Caco-2 (cell line): ENCODE measurements around the gene GPRC5D. TPM values are rescaled to one million over a fixed set of nuclear protein-coding genes. Genes with fewer than 3 reads are reported as not detected.

Source experiments
- BruUV-seq: library from RNA; stranded (reverse); fragments of 400-500 nt; replicated peaks from 2 replicates; lab custom pipeline; 2021; lab: Mats Ljungman, UMichigan
- CTCF ChIA-PET: fragments of 300-600 bp; sonication (Branson Sonifier 250); formaldehyde crosslinking; loops from one replicate; lab custom pipeline; 2022; ENCODE audit warnings: antibody characterized with exemption; lab: Charles Lee
- POLR2A ChIA-PET: fragments of 300-600 bp; sonication (Branson Sonifier 250); formaldehyde crosslinking; loops from one replicate; lab custom pipeline; 2022; ENCODE audit warnings: antibody characterized with exemption; lab: Charles Lee
- DNase-seq, 2 experiments: peaks; one replicate each; pipeline versions ENCODE4 v3.0.0 to v3.0.0-alpha.2; 2020 to 2022
- H3K27me3 ChIP-seq: replicated peaks from 2 replicates; pipeline ENCODE4 v1.6.0; 2011; ENCODE audit warnings: low read length; ENCODE audit not compliant: control insufficient read depth, insufficient read depth
- H3K36me3 ChIP-seq: 2 replicates; pipeline ENCODE4 v1.5.1; 2011; ENCODE audit warnings: low read length; ENCODE audit not compliant: control insufficient read depth, insufficient read depth
- H3K4me1 ChIP-seq: fragments of 250-450 bp; sonication (Bioruptor Pico); 2 replicates; pipeline ENCODE4 v1.5.1; 2020; ENCODE audit warnings: mild to moderate bottlenecking
- H3K4me3 ChIP-seq: 2 replicates; pipeline ENCODE4 v1.5.1; 2011; ENCODE audit warnings: low read depth, mild to moderate bottlenecking, control low read depth, low read length
- H3K9me3 ChIP-seq: fragments of 250-450 bp; sonication (Bioruptor Pico); 2 replicates; pipeline ENCODE4 v1.5.1; 2020; ENCODE audit warnings: mild to moderate bottlenecking, moderate library complexity
- H3K27ac Mint-ChIP-seq: one replicate; pipeline ENCODE4 v1.8.0; 2022; ENCODE audit warnings: mixed read lengths; ENCODE audit not compliant: unreplicated experiment
- H3K27me3 Mint-ChIP-seq: one replicate; pipeline ENCODE4 v1.8.0; 2022; ENCODE audit warnings: mixed read lengths; ENCODE audit not compliant: insufficient read depth, unreplicated experiment
- H3K36me3 Mint-ChIP-seq: one replicate; pipeline ENCODE4 v1.8.0; 2022; ENCODE audit warnings: mild to moderate bottlenecking, mixed read lengths; ENCODE audit not compliant: insufficient read depth, unreplicated experiment
- H3K4me1 Mint-ChIP-seq: one replicate; pipeline ENCODE4 v1.8.0; 2022; ENCODE audit warnings: low read depth, mixed read lengths; ENCODE audit not compliant: unreplicated experiment
- H3K4me3 Mint-ChIP-seq: one replicate; pipeline ENCODE4 v1.8.0; 2022; ENCODE audit warnings: mild to moderate bottlenecking, moderate library complexity, mixed read lengths; ENCODE audit not compliant: unreplicated experiment
- H3K9me3 Mint-ChIP-seq: one replicate; pipeline ENCODE4 v1.8.0; 2022; ENCODE audit warnings: mixed read lengths; ENCODE audit not compliant: unreplicated experiment
- CTCF ChIP-seq, 2 experiments: fragments of 200-600 bp in 1 of 2; IDR thresholded peaks; 1 replicate in 1 of 2; 2 replicates in 1 of 2; pipeline versions ENCODE4 v1.5.1 to v1.8.0; 2011 to 2022; ENCODE audit warnings: antibody characterized with exemption in 1 of 2, control low read depth in 1 of 2, inconsistent platforms in 1 of 2, low read depth in 1 of 2, low read length in 1 of 2, mild to moderate bottlenecking in 1 of 2, moderate library complexity in 1 of 2; ENCODE audit not compliant: insufficient read depth in 1 of 2, severe bottlenecking in 1 of 2, unreplicated experiment in 1 of 2
- intact Hi-C: fragments of 100-400 bp; cut with micrococcal nuclease; formaldehyde crosslinking; loops from one replicate; pipeline ENCODE4 v1.10.0; 2022; ENCODE audit not compliant: unreplicated experiment
- total RNA-seq: library from RNA; stranded (reverse); gene quantifications from 2 replicates; pipeline ENCODE4 v1.2.3, GENCODE V29; 2022

The GPRC5D gene
- total RNA-seq, 1 experiment from 2014 or later, result not detected

- BruUV-seq, result no TSS peak
- CTCF ChIA-PET, result no interaction called here
- peak; percentile 75 to 85 for DNase-seq
- peak overlapping the region; percentile 3 for H3K4me3 Mint-ChIP-seq
- H3K27ac Mint-ChIP-seq, result peak overlapping the region; percentile 70
- no peaks in the 10 kb centered on the region; the same call in 1 of the 2 replicates for H3K36me3 ChIP-seq
- H3K4me3 ChIP-seq, result no peak overlapping the region
- peaks cover 64% of the 10 kb centered on the region for H3K36me3 Mint-ChIP-seq
- no peaks in the 10 kb centered on the region for H3K27me3 Mint-ChIP-seq
- no peaks in the 10 kb centered on the region for H3K27me3 ChIP-seq
- H3K4me1 ChIP-seq, result peaks cover 58% of the 10 kb centered on the region
- no peaks in the 10 kb centered on the region for H3K9me3 Mint-ChIP-seq
- no peak for TF ChIP-seq CTCF (IDR thresholded peaks at IDR 0.05; ENCODE audit: insufficient read depth in 1 of 2, low read depth in 1 of 2, low read length in 1 of 2, severe bottlenecking in 1 of 2, unreplicated experiment in 1 of 2)
- H3K4me1 Mint-ChIP-seq, result peaks cover 53% of the 10 kb centered on the region
- H3K9me3 ChIP-seq, result no peaks in the 10 kb centered on the region
- POLR2A ChIA-PET, result no interaction called here
- intact Hi-C loops, result loop anchor here (1.0 kb wide), 1 partner anchor 32 kb away; no protein-coding TSS in a partner anchor
Measured at GRCh38 chr12:12903642-12904609, 48.0 kb downstream of the GPRC5D start.

- CTCF ChIA-PET, result no interaction called here
- intact Hi-C loops, result no loop called here
- peaks cover 57% of the 10 kb centered on the region for H3K36me3 Mint-ChIP-seq
Measured at GRCh38 chr12:12902036-12902435, 49.9 kb downstream of the GPRC5D start.

More at GRCh38 chr12:12902036-12902435, 49.9 kb downstream of the GPRC5D start:
- no peaks in the 10 kb centered on the region for H3K9me3 Mint-ChIP-seq
- peaks cover 57% of the 10 kb centered on the region for H3K4me1 ChIP-seq
- H3K27me3 Mint-ChIP-seq, result no peaks in the 10 kb centered on the region
- H3K4me3 Mint-ChIP-seq, result no peak overlapping the region
- H3K27ac Mint-ChIP-seq, result peak overlapping the region; percentile 34
- no peaks in the 10 kb centered on the region for H3K36me3 ChIP-seq
- H3K4me3 ChIP-seq, result no peak overlapping the region
- no peak for TF ChIP-seq CTCF (IDR thresholded peaks at IDR 0.05; ENCODE audit: insufficient read depth in 1 of 2, low read depth in 1 of 2, low read length in 1 of 2, severe bottlenecking in 1 of 2, unreplicated experiment in 1 of 2)
- no TSS peak for BruUV-seq
- DNase-seq, result no peak
- no peaks in the 10 kb centered on the region for H3K9me3 ChIP-seq
- POLR2A ChIA-PET, result interaction anchor here (0.7 kb wide), 1 partner anchor 9 kb away, joined by 9 read pairs; no protein-coding TSS in a partner anchor
- peaks cover 52% of the 10 kb centered on the region for H3K4me1 Mint-ChIP-seq
- H3K27me3 ChIP-seq, result no peaks in the 10 kb centered on the region
